Measurements from ENCODE around the gene TCF7L2. TPM values are rescaled to one million over a fixed set of nuclear protein-coding genes. Genes with fewer than 3 reads are reported as not detected.
A peak's percentile ranks its signal among the peaks of the same experiment; 100 is the strongest.

Gene TCF7L2
- total RNA-seq, 6 experiments from 2014 or later: 14.6 to 18.1 (median 16.2) TPM

DNA sequence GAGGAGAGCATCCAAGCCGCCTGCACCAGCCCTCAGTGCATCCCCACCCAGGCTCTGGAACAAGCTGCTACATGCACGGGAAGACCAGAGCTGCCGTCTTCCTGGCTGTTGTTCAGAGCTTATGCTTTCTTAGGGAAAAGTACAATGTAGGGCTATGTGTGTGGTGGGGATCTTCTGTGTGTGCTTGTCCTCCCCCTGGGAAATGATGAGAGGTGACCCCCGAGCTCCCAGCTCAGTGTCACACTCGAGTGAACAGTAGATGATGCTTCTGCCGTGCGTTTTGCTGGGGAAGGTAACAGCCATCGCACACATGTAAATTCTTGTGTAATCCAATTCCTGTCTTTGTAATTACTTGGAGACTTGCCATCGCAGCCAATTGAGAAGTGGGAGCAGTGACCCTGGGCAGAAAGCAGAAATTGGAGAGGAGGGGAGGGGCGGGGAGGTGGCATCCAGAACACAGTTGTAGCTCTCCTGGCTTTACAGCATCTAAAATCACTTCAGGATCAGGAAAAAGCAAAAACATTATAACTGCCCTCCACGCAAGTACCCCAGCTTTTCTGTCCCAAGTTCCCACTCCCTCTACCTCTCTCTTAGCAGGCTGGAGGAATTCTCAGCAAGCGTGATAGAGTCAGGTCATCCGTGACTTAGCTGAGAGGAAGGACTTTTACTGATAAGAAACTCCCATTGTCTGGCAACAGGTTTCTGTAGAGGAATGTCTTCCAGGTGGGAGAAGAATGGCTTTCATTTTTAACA lies 149.6 kb downstream of the TCF7L2 start:
- Mint-ChIP-seq H3K36me3 (ENCODE audit: low read depth) (peaks cover 20% of the 10 kb centered on the region), H3K4me3 (no peak overlapping the region), H3K4me1 (ENCODE audit: low read depth) (peaks cover 42% of the 10 kb centered on the region), H3K27ac (no peak overlapping the region), H3K27me3 (ENCODE audit: insufficient read depth) (peaks cover 4% of the 10 kb centered on the region), H3K9me3 (no peaks in the 10 kb centered on the region)
- no peak for DNase-seq
- TF ChIP-seq, protein P1, sequence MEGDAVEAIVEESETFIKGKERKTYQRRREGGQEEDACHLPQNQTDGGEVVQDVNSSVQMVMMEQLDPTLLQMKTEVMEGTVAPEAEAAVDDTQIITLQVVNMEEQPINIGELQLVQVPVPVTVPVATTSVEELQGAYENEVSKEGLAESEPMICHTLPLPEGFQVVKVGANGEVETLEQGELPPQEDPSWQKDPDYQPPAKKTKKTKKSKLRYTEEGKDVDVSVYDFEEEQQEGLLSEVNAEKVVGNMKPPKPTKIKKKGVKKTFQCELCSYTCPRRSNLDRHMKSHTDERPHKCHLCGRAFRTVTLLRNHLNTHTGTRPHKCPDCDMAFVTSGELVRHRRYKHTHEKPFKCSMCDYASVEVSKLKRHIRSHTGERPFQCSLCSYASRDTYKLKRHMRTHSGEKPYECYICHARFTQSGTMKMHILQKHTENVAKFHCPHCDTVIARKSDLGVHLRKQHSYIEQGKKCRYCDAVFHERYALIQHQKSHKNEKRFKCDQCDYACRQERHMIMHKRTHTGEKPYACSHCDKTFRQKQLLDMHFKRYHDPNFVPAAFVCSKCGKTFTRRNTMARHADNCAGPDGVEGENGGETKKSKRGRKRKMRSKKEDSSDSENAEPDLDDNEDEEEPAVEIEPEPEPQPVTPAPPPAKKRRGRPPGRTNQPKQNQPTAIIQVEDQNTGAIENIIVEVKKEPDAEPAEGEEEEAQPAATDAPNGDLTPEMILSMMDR (IDR thresholded peaks at IDR 0.05): no peak

DNA sequence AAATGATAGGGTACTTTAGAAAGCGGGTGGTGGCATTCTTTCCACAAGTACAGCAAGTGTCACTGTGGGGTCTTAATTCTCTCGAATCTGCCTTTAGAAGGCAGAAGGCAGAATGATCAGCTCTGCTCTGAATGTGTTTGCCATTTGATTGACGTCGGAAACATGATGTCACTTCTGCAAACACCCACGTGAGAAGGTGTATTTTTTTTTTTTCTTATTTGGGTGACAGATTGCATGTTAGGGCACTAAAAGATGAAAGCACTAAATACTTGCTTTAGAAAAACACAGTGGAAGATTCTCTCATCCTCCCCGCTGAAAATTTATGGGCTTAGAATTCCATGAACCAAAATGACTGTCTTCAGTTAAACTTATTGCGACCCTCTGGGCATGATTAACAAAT lies 150.2 kb downstream of the TCF7L2 start:
- TF ChIP-seq, protein P1 (IDR thresholded peaks at IDR 0.05): no peak
- Mint-ChIP-seq H3K4me3 (no peak overlapping the region), H3K27me3 (ENCODE audit: insufficient read depth) (peaks cover 4% of the 10 kb centered on the region), H3K27ac (no peak overlapping the region), H3K4me1 (ENCODE audit: low read depth) (peaks cover 42% of the 10 kb centered on the region), H3K36me3 (ENCODE audit: low read depth) (peaks cover 16% of the 10 kb centered on the region), H3K9me3 (no peaks in the 10 kb centered on the region)
- no peak for DNase-seq

DNA sequence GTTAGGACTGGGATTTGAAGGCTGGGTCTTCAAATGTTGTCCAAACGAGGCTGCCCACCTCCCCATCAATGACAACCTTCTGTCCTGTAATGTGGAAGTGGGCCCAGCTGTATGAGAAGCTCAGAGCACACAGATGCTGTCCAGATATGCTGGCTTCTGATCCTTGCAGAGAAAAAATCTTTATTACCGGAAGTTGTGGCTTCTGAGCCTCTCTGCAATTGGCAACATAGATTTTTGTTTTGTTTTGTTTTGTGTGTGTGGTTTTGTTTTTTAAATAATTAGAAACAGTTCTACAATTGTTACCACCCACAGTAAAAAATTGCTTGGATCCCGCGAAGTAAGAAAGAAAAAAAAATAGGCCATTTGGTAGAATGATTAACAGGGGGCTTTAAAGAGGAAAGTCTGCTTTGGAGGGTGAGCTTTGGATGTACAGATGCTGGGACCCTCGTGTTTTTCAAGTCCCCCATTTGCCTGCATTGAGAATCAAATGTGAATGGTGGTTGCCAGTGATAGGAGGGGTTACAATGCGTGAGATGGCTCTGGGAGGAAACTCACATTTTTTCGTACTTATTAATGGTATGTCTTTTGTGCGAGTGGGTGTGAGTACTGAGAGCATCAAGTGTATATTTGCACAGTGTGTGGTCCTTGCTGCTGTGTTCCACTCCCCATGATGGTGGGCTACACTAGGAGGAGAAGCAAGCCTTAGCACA lies 153.2 kb downstream of the TCF7L2 start:
- H3K36me3 Mint-ChIP-seq (ENCODE audit: low read depth): peaks cover 10% of the 10 kb centered on the region
- TF ChIP-seq, protein P1 (IDR thresholded peaks at IDR 0.05): no peak
- peak; percentile 67 for DNase-seq
- peaks cover 2% of the 10 kb centered on the region; the same call in 1 of the 2 replicates for H3K27me3 Mint-ChIP-seq (ENCODE audit: insufficient read depth)
- peak overlapping the region; percentile 90 for H3K27ac Mint-ChIP-seq
- peak overlapping the region; percentile 71 for H3K4me3 Mint-ChIP-seq
- peaks cover 48% of the 10 kb centered on the region for H3K4me1 Mint-ChIP-seq (ENCODE audit: low read depth)
- H3K9me3 Mint-ChIP-seq: no peaks in the 10 kb centered on the region

DNA sequence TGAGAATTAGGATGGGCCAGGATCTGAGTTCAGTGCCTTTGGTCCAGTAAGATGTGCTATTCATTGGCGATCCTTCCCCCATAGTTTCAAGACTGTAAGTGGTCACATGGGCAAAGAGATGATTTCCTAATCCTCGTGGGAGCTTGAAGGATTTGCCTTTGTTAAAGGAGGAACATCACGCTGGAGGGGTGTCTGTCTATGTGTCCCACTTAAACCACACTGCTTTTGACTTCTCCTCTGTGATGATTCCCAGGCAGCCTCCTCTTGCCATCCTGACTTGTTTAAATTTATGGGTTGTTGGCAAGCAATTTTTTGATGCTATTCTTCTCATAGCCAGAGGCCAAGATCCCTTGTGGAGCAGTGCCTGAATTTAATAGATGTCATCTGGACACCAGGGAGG lies 154.0 kb downstream of the TCF7L2 start:
- Mint-ChIP-seq H3K4me3 (peak overlapping the region; percentile 59), H3K27ac (peak overlapping the region; percentile 90), H3K27me3 (ENCODE audit: insufficient read depth) (peaks cover 7% of the 10 kb centered on the region; the same call in 1 of the 2 replicates), H3K9me3 (no peaks in the 10 kb centered on the region), H3K4me1 (ENCODE audit: low read depth) (peaks cover 48% of the 10 kb centered on the region), H3K36me3 (ENCODE audit: low read depth) (peaks cover 10% of the 10 kb centered on the region)
- DNase-seq: peak; percentile 31
- TF ChIP-seq, protein P1 (IDR thresholded peaks at IDR 0.05): no peak

DNA sequence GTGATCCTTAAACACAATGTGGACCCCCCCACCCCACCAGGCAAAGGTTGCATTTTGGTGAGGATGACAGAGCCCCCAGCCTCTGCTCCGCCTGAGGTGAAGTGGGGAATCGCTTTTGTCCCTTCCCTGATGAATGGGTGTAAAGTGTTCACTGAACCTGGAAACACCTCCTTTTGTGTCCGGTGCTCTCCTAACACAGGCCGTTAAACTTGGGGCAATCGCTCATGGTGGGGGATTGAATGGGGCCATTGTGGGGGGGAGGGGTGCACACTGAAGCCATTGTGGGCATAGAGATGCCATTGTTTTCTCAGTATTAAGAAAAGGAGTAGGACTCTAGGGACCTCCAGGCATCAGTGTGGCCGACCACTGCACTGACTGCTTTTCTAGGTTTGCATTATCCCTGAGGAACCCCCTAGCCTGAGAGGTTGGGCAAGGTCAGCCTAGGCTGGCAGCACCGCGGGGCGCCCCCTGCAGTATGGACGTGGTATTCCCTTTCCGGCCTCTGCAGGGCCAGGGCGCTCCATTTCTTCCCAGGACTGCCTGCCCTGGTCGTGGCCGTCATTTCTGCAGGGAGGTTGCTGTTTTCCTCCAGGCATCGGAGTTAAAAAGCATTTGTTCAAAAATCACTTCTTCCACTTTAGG lies 158.3 kb downstream of the TCF7L2 start:
- Mint-ChIP-seq H3K27me3 (ENCODE audit: insufficient read depth) (peaks cover 6% of the 10 kb centered on the region; the same call in 1 of the 2 replicates), H3K9me3 (no peaks in the 10 kb centered on the region), H3K27ac (no peak overlapping the region), H3K4me3 (no peak overlapping the region), H3K4me1 (ENCODE audit: low read depth) (peaks cover 49% of the 10 kb centered on the region), H3K36me3 (ENCODE audit: low read depth) (peaks cover 6% of the 10 kb centered on the region; the same call in 1 of the 2 replicates)
- DNase-seq: no peak
- TF ChIP-seq, protein P1 (IDR thresholded peaks at IDR 0.05): peak; percentile 78

All from HFFc6 (cell line).